GM18499 (cell line): ENCODE measurements around the gene YWHAG.
"Not testable (repeated sequence)": the region's sequence is repeated elsewhere in the genome, so short reads cannot be mapped to it uniquely, and the experiment has no call there.

Source experiments
- ATAC-seq: cut with Tn5 transposase; IDR thresholded peaks from one replicate; pipeline ENCODE4 v1.9.1; 2021; ENCODE audit warnings: moderate number of reproducible peaks; ENCODE audit not compliant: insufficient read depth, unreplicated experiment

YWHAG gene

DNA sequence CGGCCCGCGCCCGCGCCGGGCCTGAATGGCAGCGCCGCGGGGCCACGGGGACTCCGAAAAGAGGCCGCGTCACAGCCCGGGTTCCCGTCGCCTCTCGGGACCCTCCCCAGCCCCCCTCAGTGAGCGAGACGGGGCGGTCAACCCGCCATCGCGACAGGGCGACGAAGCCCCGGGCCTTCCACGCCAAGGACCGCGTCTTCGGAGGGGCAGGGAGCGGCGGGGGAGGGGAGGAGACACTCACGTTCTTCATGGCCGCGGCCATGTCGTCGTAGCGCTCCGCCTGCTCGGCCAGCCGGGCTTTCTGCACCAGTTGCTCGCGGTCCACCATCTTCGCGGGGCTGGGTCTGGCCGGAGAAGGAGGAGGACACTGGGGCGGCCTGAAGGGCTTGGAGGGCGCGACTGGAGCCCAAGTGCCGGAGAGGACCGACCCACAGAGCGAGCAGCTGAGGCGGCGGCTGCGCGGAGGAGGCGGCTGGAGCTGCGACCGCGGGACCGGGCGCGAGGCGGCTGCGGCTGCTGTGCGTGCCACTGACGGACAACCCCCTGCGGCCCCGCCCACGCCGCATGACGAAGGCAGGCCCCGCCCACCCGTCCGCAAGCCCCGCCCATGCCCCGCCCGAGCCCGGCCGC lies at the start of gene YWHAG:
TSS of gene YWHAG (minus strand) at position 511 of the 630 bp plus-strand sequence. CDS start at position 328, 183 bp downstream.
- peak; percentile 22 for ATAC-seq

DNA sequence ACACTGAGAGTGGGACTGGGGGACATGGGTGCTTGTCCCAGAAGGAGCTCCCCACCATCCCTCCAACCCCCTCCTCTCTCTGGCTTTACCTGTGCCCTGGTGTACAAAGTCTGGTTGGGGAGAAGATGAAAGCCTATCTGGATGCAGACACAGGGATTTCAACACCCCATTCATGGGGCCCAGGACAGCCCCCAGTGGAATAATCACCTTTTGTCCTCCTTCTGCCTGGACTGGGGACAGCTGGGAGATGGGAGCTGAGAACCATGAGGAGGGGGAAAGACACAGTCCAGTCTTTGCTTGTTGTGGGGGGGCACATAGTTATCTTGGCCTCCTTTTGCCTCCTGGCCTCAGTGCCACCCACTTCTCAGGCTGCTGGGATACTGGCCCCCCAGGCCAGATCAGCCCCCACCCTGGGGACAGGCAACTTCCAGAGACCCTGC lies 49.4 kb upstream of the YWHAG start:
- no peak for ATAC-seq

DNA sequence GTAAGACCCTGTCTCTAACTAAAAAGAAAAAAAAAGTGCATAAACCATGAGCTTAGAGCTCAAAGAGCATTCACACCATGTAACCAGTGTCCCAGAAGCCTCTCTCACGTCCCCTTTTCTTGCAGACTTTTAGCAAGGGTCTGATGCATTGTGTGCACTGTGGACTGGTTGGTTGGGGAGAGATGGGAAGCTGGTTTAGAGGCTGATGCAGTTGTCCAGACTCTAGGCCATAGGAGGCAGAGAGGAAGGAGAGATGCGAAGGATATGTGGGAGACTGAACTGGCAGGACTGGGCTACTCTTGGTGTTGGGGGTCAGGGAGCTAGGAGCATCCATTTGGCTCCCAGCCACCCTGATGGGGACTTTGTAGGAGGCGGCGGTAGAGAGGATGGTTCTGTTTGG lies 48.9 kb upstream of the YWHAG start:
- no peak for ATAC-seq

DNA sequence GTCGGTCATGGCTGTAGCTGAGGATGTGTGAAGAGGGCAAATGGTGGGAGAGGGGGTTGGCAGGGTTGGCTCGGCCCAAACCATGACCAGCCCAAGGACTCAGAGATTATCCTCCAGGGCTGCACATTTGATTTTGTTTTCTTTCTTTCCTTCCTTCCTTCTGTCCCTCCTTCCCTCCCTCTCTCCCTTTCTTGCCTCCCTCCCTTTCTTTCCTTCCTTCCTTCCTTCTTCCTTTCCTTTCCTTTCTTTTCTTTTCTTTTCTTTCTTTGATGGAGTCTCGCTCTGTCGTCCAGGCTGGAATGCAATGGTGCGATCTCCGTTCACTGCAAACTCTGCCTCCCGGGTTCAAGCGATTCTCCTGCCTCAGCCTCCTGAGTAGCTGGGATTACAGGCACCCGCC lies 46.9 kb upstream of the YWHAG start:
- no peak for ATAC-seq

DNA sequence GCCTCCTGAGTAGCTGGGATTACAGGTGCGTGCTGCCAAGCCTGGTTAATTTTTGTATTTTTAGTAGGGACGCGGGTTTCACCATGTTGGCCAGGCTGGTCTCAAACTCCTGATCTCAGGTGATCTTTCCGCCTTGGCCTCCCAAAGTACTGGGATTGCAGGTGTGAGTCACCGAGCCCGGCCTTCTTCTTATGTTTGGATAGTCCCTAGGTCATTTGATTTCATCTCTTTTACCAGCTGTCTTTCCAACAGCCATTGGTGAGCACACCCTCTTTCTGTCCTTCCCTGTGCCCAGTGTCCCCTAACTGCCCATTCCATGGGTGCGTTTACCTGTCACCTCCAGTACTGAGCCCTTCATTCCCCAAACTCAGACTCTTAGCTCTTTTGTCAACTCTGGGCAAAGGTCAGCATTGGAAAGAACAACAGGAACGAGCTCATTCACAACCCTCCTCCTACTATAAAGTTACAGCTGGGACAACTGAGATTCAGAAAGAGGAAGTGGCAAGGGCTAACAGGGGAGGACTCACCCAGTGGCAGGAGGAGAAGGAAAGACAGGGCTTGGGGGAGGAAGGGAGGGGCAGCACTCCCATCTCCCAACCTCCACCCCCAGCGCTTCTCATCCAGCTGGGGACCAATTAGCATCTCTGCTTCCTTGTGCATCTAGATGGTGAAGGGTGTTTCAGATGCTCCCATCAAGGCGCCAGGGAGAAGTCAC lies 45.1 kb upstream of the YWHAG start:
- no peak for ATAC-seq

DNA sequence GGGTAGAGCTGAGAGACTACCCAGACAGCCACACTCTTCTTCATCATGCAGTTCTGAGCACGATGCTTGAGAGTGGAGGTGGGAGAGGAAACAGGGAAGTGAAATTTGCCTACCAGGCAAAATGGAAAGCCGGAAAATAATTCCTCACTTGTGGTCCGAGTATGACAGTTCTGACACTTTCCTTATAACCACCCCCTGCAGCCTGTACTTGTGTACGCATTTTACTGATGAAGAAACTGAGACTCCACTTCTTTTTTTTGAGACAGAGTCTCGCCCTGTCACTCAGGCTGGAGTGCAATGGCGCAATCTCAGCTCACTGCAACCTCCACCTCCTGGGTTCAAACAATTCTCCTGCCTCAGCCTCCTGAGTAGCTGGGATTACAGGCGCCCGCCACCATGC lies 44.3 kb upstream of the YWHAG start:
- ATAC-seq, result not testable (repeated sequence)

DNA sequence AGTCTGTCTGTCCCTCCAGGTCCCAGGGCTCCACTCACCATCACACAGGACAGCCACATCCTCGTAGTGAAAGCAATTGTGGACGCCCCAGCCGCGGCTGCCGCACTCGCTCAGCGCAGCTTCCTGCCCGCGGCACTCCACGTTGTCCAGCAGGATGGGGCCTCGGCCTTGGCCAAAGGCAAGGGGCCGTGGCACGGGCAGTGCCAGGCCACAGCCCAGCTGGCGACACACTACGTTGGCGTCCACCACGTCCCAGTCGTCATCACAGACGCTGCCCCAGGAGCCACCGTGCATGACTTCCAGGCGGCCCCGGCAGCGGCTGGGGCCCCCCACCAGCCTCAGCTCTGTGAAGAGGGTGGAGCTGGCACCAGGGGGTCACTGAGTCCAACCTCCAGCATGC lies 41.5 kb upstream of the YWHAG start:
- ATAC-seq, result no peak

DNA sequence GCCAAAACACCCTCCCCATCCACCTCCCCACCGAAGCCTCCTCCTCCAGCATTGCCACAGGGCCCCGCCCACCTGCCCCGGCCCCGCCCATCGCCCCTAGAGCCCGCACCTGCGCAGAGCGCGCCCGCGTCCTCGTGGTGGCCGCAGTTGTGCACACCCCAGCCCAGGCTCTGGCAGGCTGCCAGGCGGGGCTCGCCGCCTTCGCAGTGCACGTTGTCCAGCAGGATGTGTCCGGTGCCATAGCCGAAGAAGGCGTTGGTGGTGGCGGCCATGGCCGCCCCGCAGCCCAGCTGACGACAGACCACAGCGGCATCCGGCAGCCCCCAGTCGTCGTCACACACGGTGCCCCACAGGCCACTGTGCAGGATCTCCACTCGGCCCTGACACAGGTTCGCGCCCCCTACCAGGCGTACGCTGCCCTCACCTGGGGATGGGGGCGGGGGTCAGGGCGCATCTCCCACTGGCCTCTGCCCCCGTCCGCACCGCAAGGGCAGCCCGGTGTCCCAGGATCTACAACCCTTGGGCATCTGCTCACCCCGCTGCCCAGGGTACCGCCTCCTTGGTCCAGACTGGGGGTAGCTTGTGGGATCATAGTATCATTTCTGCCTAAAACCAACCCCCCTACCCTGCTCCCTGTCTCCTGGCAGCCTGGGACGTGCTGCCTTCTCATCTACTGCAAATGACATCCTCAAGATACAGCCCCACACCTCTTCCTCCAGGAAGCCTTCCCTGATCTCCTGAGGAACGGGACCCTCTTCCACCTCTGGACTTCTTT lies 38.8 kb upstream of the YWHAG start:
- no peak for ATAC-seq

DNA sequence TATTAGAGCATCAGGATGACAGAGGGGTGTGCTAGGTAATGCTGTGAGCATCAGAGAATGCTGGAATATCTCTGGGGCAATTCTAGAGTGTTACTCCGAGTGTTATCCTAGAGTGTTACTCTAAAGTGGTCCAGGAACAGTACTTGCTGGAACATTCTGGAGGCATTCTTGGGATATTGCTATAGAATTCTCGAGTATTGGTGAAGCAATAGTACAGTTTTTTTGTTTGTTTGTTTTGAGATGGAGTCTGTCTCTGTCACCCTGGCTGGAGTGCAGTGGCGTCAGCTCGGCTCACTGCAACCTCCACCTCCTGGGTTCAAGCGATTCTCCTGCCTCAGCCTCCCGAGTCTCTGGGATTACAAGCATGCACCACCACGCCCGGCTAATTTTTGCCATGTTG lies 38.1 kb upstream of the YWHAG start:
- no peak for ATAC-seq

DNA sequence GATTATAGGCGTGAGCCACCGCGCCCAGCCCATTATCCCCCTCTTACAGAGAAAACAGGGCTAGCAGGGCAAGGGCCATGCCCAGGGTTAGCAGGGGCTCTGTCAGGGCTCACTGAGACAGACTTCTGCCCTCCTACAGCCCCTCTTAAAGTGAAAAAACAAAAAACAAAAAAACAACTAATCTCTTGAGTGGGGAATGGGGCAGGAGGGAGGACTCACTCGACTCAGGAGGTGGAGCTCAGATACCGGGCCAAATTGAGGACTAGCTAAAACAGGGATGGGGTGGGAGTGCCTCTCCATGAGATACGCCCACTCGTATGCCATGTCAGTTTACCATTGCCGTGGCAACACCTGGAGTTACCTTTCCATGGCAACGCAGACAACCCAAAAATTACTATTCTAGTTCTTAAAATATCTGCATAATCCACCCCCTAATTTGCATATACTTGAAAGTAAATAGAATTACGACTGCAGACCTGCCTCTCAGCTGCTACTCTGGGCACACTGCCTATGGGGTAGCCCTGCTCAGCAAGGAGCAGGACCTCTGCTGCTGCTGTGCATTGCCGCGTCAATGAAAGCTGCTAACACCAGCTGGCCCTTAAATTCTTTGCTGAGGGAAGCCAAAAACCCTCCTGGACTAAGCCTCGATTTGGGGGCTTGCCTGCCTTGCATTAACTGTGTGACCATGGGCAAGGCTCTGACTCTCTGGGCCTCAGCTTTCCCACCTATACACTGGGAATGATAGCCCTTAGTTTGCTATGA lies 37.4 kb upstream of the YWHAG start:
- ATAC-seq, result no peak

DNA sequence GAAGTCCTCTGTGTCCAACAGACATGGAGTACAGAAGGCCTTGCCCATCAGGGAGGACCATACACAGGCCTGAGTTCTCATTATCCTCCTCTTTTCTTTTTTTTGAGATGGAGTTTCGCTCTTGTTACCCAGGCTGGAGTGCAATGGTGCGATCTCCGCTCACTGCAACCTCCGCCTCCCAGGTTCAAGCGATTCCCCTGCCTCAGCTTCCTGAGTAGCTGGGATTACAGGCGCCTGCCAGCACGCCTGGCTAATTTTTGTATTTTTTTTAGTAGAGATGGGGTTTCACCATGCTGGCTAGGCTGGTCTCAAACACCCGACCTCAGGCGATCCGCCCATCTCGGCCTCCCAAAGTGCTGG lies 36.8 kb upstream of the YWHAG start:
- not testable (repeated sequence) for ATAC-seq

DNA sequence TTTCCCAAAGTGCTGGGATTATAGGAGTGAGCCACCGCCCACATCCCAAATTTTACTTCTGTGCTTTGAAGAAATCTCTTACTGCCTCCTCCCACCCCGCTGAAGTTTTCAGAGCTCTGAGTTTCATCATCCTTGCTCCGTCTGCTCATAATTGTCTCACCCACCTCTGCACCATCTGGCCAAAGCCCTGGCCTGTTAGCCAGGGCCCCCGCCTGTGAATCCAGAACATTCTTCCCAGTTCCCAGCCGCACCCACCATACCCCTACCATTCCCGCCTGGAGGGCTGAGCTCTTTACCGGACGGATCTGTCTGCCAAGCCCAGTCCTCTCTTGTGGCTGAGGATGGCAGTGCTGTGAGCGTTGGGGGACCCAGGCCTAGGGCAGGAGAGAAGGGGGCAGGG lies 36.2 kb upstream of the YWHAG start:
- ATAC-seq, result no peak

DNA sequence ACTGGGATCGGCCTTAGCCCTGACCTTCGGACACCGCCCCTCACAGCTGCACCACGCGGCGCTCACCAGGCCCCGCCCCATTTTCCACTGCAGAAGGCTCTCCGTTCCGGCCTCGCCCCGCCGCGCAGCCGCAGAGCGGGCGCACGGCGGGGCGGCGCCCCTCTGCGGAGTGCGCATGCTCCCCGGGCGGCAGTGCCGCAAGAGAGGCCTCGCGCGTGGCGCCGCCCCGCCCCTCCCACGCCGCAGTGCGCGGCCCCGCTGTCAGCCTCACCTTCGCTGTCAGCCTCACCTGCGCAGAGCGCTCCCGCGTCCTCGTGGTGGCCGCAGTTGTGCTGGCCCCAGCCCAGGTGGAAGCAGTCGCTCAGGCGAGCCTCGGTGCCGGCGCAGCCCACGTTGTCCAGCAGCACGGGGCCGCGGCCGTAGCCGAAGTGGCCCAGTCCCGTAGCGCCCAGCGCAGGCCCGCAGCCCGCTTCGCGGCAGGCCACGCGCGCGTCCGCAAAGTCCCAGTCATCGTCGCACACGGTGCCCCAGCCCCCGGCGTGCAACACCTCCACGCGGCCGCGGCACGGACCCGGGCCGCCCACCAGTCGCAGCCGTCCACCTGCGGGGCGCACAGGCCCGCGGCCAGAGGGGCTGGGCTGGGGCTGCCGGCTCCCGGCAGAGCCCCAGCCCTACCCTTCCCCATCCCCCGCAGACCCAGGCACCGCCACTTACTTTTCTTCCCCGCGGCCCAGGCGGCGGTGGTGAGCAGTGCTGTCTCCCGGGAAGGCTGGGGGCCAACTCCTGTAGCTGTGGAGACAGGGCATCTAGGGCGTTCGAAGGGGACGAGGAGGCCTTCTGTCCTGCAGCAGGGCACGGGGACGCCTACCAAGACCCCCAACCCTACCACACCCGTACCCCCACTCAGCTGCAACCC lies 34.6 kb upstream of the YWHAG start:
- peak; percentile 71 for ATAC-seq

DNA sequence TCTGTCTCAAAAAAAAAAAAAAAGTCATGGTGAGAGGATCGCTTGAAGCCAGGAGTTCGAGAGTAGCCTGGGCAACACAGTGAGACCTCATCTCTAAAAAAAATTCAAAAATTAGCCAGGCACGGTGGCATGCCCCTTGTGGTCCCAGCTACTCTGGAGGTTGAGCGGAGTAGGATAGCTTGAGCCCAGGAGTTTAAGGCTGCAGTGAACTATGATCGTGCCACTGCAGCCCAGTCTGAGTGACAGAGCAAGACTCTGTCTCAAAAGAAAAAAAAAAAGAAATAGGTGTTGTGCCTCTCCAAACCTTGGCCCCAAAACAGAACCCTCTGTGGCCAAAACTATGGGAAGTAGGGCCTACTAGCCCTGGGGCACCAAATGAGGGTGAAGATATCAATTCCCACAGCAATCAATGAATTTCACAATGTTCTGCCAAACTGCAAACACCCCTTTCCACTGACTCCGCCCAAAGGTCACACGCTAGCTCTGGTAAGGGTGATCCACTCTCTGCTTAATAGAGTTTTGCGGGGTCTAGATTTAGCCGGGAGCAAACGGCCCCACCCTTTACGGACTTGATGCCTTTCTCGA lies 33.8 kb upstream of the YWHAG start:
- ATAC-seq, result no peak

DNA sequence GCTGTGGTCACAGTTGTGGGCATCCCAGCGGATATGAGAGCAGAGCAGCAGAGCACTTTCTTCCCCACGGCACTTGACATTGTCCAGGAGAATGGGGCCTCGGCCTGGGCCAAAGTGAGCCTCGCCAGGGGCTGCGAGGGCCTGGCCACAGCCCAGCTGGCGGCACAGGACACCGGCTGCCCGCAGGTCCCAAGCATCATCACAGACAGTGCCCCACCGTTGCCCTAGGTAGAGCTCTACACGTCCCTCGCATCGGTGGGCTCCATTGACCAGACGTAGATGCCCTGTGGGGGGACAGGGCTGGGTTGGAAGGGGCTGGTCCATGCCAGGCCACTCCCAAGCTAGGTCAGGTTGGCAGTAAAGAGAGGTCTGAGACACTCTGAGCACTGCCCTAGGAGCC lies 31.3 kb upstream of the YWHAG start:
- no peak for ATAC-seq

DNA sequence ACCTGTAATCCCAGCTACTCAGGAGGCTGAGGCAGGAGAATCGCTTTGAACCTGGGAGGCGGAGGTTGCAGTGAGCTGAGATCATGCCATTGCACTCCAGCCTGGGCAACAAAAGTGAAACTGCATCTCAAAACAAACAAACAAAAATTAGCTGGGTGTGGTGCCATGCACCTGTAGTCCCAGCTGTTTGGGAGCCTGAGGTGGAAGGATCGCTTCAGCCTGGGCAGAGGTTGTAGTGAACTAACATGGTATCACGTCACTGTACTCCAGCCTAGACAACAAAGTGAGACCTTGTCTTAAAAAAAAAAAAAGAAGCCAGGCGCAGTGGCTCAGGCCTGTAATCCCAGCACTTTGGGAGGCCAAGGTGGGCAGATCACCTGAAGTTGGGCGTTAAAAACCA lies 29.0 kb upstream of the YWHAG start:
- not testable (repeated sequence) for ATAC-seq

DNA sequence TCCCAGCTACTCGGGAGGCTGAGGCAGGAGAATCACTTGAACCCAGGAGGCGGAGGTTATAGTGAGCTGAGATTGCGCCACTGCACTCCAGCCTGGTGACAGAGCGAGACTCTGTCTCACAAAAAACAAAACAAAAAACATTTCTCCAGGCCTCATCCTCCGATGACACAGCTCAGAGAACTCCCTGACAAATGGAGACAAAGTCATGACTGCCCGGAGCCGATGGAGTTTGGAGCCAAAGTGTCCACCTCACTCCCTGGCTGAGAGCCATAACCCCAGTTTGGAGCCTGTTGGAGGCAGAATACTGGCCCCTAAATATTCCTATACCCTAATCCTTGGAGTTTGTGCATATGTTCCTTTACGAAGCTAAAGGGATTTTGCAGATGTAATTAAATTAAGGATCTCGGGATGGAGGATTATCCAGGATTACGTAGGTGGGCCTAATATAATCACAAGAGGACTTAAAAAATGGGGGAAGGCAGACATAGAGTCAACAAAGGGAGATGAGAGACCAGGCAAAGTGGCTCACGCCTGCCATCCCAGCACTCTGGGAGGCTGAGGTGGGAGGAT lies 28.0 kb upstream of the YWHAG start:
- no peak for ATAC-seq

DNA sequence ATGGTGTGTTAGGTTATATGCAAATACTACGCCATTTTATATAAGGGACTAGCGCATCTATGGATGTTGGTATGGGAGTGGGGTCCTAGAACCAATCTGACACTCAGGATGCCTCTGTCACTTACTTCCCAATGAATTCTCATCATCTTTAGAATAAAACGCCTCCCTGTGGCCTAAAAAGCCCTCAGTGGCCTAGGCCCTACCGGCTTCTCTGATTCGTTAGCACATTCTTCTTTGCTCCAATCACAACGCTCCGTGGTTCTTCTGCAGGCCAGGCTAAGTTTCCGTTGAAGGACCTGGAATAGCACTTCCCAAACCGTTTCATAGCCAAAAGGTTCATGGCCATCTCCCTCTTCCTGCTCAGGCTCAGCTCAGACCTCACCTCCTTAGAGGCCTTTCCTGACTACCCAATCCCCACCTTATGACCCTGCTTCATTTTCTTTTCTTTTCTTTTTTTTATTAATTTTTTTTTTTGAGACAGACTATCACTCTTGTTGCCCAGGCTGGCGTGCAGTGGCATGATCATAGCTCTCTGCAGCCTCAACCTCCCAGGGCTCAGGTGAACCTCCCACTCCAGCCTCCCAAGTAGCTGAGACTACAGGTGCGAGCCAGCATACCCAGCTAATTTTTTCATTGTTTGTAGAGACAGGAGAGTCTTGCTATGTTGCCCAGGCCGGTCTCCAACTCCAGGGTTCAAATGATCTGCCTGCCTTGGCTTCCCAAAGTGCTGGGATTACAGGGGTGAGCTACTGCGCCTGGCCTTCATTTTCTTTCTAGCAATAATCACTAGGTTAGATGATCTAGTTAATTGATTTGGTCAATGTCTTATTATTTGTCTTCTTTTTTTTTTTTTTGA lies 24.5 kb upstream of the YWHAG start:
- no peak for ATAC-seq
